HK-2 (cell line): ENCODE measurements around the gene URM1.

Source experiments
- DNase-seq: peaks from one replicate; pipeline ENCODE4 v3.0.0-alpha.2; 2018; ENCODE audit not compliant: unreplicated experiment

URM1 gene

GRCh38 chr9:128385496-128386460 is 14.6 kb downstream of the URM1 start:
- no peak for DNase-seq

GRCh38 chr9:128388150-128388549 is 17.0 kb downstream of the URM1 start:
- DNase-seq, result no peak

GRCh38 chr9:128389395-128390149 is 18.4 kb downstream of the URM1 start:
- DNase-seq, result no peak

GRCh38 chr9:128390150-128390812 is 19.1 kb downstream of the URM1 start:
- no peak for DNase-seq

GRCh38 chr9:128390813-128391711 is 19.9 kb downstream of the URM1 start:
- no peak for DNase-seq

GRCh38 chr9:128391956-128392301 is 20.8 kb downstream of the URM1 start:
- DNase-seq, result no peak

GRCh38 chr9:128392302-128393144 is 21.3 kb downstream of the URM1 start:
- no peak for DNase-seq

- DNase-seq, result no peak
Measured at GRCh38 chr9:128393145-128393775, 22.1 kb downstream of the URM1 start.

GRCh38 chr9:128393970-128394369 is 22.8 kb downstream of the URM1 start:
- no peak for DNase-seq

GRCh38 chr9:128394379-128395168 is 23.4 kb downstream of the URM1 start:
- no peak for DNase-seq

- DNase-seq, result no peak
Measured at GRCh38 chr9:128396970-128397613, 25.9 kb downstream of the URM1 start.

- no peak for DNase-seq
Measured at GRCh38 chr9:128397831-128398230, 26.7 kb downstream of the URM1 start.

- no peak for DNase-seq
Measured at GRCh38 chr9:128399861-128400260, 28.7 kb downstream of the URM1 start.

GRCh38 chr9:128404560-128404959 is 33.4 kb downstream of the URM1 start:
- no peak for DNase-seq

GRCh38 chr9:128405077-128405779 is 34.1 kb downstream of the URM1 start:
- DNase-seq, result no peak

- no peak for DNase-seq
Measured at GRCh38 chr9:128405780-128406171, 34.6 kb downstream of the URM1 start.

GRCh38 chr9:128406848-128407391 is 35.7 kb downstream of the URM1 start:
- no peak for DNase-seq

- DNase-seq, result no peak
Measured at GRCh38 chr9:128408963-128409431, 37.8 kb downstream of the URM1 start.
